SU-DHL-6 (cell line): ENCODE results near the gene RAB10.

Experiments used
- EZH2phosphoT487 ChIP-seq: fragments of 200-600 bp; sonication (generic), shearing (Covaris generic); conservative IDR thresholded peaks from 2 replicates; pipeline ENCODE4 v1.6.1; 2018; ENCODE audit warnings: mild to moderate bottlenecking, antibody characterized with exemption, low read length, moderate library complexity, mixed read lengths
- TF ChIP-seq, protein P1 (sequence below): fragments of 200-600 bp; sonication (generic); IDR thresholded peaks from one replicate; pipeline ENCODE4 v1.5.1; 2017; ENCODE audit warnings: antibody characterized with exemption, mild to moderate bottlenecking, low read length, moderate library complexity; ENCODE audit not compliant: insufficient read depth, poor library complexity, severe bottlenecking

DNA sequence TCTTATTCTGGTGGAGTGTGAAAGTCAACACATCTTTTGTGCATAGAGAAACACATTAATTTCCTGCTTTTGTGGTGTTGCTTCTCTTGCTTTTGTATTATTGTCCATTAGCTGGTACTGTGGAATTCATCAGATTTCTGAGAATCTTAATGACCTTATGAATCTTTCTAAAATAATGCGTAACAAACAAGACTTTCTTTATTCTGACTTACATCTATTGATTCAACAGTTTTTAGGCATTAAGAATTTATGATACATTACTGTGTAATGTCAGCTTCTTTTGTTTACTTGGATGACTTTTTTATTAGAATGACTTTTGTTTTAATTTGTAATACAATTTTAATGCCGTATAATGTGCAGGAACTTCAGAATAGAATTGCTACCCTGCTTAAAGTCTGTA is 43.4 kb downstream of the RAB10 start:
- TF ChIP-seq, protein P1, sequence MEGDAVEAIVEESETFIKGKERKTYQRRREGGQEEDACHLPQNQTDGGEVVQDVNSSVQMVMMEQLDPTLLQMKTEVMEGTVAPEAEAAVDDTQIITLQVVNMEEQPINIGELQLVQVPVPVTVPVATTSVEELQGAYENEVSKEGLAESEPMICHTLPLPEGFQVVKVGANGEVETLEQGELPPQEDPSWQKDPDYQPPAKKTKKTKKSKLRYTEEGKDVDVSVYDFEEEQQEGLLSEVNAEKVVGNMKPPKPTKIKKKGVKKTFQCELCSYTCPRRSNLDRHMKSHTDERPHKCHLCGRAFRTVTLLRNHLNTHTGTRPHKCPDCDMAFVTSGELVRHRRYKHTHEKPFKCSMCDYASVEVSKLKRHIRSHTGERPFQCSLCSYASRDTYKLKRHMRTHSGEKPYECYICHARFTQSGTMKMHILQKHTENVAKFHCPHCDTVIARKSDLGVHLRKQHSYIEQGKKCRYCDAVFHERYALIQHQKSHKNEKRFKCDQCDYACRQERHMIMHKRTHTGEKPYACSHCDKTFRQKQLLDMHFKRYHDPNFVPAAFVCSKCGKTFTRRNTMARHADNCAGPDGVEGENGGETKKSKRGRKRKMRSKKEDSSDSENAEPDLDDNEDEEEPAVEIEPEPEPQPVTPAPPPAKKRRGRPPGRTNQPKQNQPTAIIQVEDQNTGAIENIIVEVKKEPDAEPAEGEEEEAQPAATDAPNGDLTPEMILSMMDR = no peak
- TF ChIP-seq EZH2phosphoT487 = no peak
